Measurements from ENCODE around the gene FILIP1. TPM values are rescaled to one million over a fixed set of nuclear protein-coding genes. Genes with fewer than 3 reads are reported as not detected.

FILIP1 gene
- total and polyA plus RNA-seq, 10 of the 15 experiments (the other 5 are each of a cell fraction or from before 2014, with no cell fraction given), result 0.23 to 2.0 (median 0.44) TPM

GRCh38 chr6:75488033-75488432 is 5.6 kb downstream of the FILIP1 start:
- Histone ChIP-seq H3K4me2 (ENCODE audit: control insufficient read depth, insufficient read depth) (no peak overlapping the region), H3K36me3 (ENCODE audit: control insufficient read depth in 2 of 2, insufficient read depth in 2 of 2, low read length in 1 of 2) (no peaks in the 10 kb centered on the region), H3K79me2 (ENCODE audit: control insufficient read depth, insufficient read depth, low read length) (no peaks in the 10 kb centered on the region), H2AFZ (ENCODE audit: control insufficient read depth, low read depth, low read length) (peak overlapping the region; percentile 16; the same call in 1 of the 2 replicates), H3K27me3 (replicated peaks in 1 of 2; ENCODE audit: control insufficient read depth in 2 of 2, insufficient read depth in 2 of 2, low read length in 1 of 2) (no peaks in the 10 kb centered on the region), H3K4me3 (no peak overlapping the region), H3K4me1 (ENCODE audit: control insufficient read depth, insufficient read depth, low read length) (peaks cover 4% of the 10 kb centered on the region; the same call in 1 of the 2 replicates), H3K9ac (ENCODE audit: control insufficient read depth, insufficient read depth, low read length) (no peak overlapping the region), H3K27ac (ENCODE audit: control insufficient read depth, insufficient read depth) (no peak overlapping the region), H3K9me3 (replicated peaks; ENCODE audit: control insufficient read depth, insufficient read depth, low read length) (no peaks in the 10 kb centered on the region; the same call in 2 of the 3 replicates), H4K20me1 (ENCODE audit: control insufficient read depth, insufficient read depth) (no peaks in the 10 kb centered on the region)
- ChIA-PET POLR2A (interaction anchor here (0.6 to 2.5 kb wide), 4 partner anchors 9 to 203 kb away, joined by 3 to 7 read pairs (median 5); partner anchors contain the start of gene TMEM30A), SMC1A (ENCODE audit: uncharacterized antibody, unreplicated experiment) (interaction anchor here (0.8 to 2.8 kb wide), 12 partner anchors 8 to 210 kb away, joined by 3 to 12 read pairs (median 4); no protein-coding TSS in a partner anchor), RAD21 (ENCODE audit: unreplicated experiment) (interaction anchor here (0.7 to 1.3 kb wide), 4 partner anchors 14 to 116 kb away, joined by 3 read pairs; no protein-coding TSS in a partner anchor), CTCF (no interaction called here)
- in situ Hi-C loops (cut with MboI), result no loop called here
- BruUV-seq (replicated peaks), result no TSS peak
- DNase-seq (ENCODE audit: low read depth, low spot score) (no peak), FAIRE-seq (no peak), ATAC-seq (peak; percentile 39)
- peak; percentile 52 for TF ChIP-seq MEF2B (IDR thresholded peaks at IDR 0.05; ENCODE audit: partially characterized antibody, poor library complexity, severe bottlenecking)
- TF ChIP-seq TAF1 (IDR thresholded peaks at IDR 0.05; ENCODE audit: borderline replicate concordance, low read depth, low read length), result no peak
- WGBS (ENCODE audit: insufficient coverage, insufficient replicate concordance, low lambda C conversion rate, missing lambda C conversion rate), result 0% methylated on average over 1 of the region's 1 CpG
- intact Hi-C loops (cut with micrococcal nuclease; ENCODE audit: unreplicated experiment), result no loop called here

- Histone ChIP-seq H2AFZ (ENCODE audit: control insufficient read depth, low read depth, low read length) (no peak overlapping the region), H3K9me3 (replicated peaks; ENCODE audit: control insufficient read depth, insufficient read depth, low read length) (no peaks in the 10 kb centered on the region; the same call in 2 of the 3 replicates), H3K9ac (ENCODE audit: control insufficient read depth, insufficient read depth, low read length) (no peak overlapping the region), H4K20me1 (ENCODE audit: control insufficient read depth, insufficient read depth) (no peaks in the 10 kb centered on the region), H3K4me1 (ENCODE audit: control insufficient read depth, insufficient read depth, low read length) (0 out of 2 replicates have a peak, but pooled peaks cover 2% of the 10 kb centered on the region), H3K4me3 (no peak overlapping the region), H3K79me2 (ENCODE audit: control insufficient read depth, insufficient read depth, low read length) (no peaks in the 10 kb centered on the region), H3K4me2 (ENCODE audit: control insufficient read depth, insufficient read depth) (no peak overlapping the region), H3K27me3 (replicated peaks in 1 of 2; ENCODE audit: control insufficient read depth in 2 of 2, insufficient read depth in 2 of 2, low read length in 1 of 2) (no peaks in the 10 kb centered on the region), H3K27ac (ENCODE audit: control insufficient read depth, insufficient read depth) (no peak overlapping the region), H3K36me3 (ENCODE audit: control insufficient read depth in 2 of 2, insufficient read depth in 2 of 2, low read length in 1 of 2) (no peaks in the 10 kb centered on the region)
- intact Hi-C loops (cut with micrococcal nuclease; ENCODE audit: unreplicated experiment), result no loop called here
- ATAC-seq (peak; percentile 32), FAIRE-seq (no peak), DNase-seq (ENCODE audit: low read depth, low spot score) (no peak)
- WGBS (ENCODE audit: insufficient coverage, insufficient replicate concordance, low lambda C conversion rate, missing lambda C conversion rate), result 66% methylated on average over 6 of the region's 6 CpGs
- no TSS peak for BruUV-seq (replicated peaks)
- ChIA-PET POLR2A (interaction anchor here (1.2 kb wide), 1 partner anchor 203 kb away, joined by 6 read pairs; the partner anchor contains the start of gene TMEM30A), RAD21 (ENCODE audit: unreplicated experiment) (interaction anchor here (1.7 kb wide), 1 partner anchor 13 kb away, joined by 4 read pairs; no protein-coding TSS in a partner anchor), CTCF (no interaction called here), SMC1A (ENCODE audit: uncharacterized antibody, unreplicated experiment) (interaction anchor here (0.7 to 1.6 kb wide), 8 partner anchors 19 to 190 kb away, joined by 3 to 6 read pairs (median 4); no protein-coding TSS in a partner anchor)
- in situ Hi-C loops (cut with MboI), result no loop called here
- no peak for TF ChIP-seq ZNF207 (IDR thresholded peaks at IDR 0.05; ENCODE audit: borderline replicate concordance)
- TF ChIP-seq ZNF274 (IDR thresholded peaks at IDR 0.05; ENCODE audit: insufficient read depth, insufficient read length), result no peak
- no peak for TF ChIP-seq ZNF384 (IDR thresholded peaks at IDR 0.05; ENCODE audit: borderline replicate concordance, low read depth, low read length)
- TF ChIP-seq RFX5 (IDR thresholded peaks at IDR 0.05; ENCODE audit: low read depth, low read length), result no peak
- TF ChIP-seq KAT2A (conservative IDR thresholded peaks at IDR 0.05; ENCODE audit: control insufficient read depth, low read depth, low read length), result no peak
- no peak for TF ChIP-seq MYC (IDR thresholded peaks at IDR 0.05; ENCODE audit: insufficient read depth, insufficient read length, insufficient replicate concordance, low read length, severe bottlenecking)
- TF ChIP-seq MEF2A (IDR thresholded peaks at IDR 0.05; ENCODE audit: insufficient read depth, low read depth, low read length), result no peak
- TF ChIP-seq SKIL (IDR thresholded peaks at IDR 0.05; ENCODE audit: low read depth, poor library complexity, severe bottlenecking), result no peak
- TF ChIP-seq FOS (IDR thresholded peaks at IDR 0.05; ENCODE audit: borderline replicate concordance, extremely low read depth, insufficient read length), result no peak
These were observed 6.6 kb downstream of the FILIP1 start for GRCh38 chr6:75486850-75487518.

All from GM12878 (cell line).